Measurements from ENCODE around the gene SLC25A44.
"Not testable (repeated sequence)": the region's sequence is repeated elsewhere in the genome, so short reads cannot be mapped to it uniquely, and the experiment has no call there.

Gene SLC25A44

DNA sequence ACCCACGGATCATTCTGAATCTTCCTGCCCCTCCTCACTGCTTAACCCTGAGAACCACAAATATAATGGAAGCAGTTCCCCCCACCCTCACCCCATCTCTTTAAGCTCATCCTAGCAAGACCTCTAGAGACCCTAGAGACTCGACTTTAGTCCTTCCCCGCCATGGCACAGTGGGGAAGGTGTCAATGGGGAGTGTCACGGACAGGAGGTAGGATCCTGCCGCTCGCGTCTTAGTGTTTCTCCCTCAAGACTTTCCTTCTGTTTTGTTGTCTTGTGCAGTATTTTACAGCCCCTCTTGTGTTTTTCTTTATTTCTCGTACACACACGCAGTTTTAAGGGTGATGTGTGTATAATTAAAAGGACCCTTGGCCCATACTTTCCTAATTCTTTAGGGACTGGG lies 18.2 kb downstream of the SLC25A44 start:
- DNase-seq: no peak

DNA sequence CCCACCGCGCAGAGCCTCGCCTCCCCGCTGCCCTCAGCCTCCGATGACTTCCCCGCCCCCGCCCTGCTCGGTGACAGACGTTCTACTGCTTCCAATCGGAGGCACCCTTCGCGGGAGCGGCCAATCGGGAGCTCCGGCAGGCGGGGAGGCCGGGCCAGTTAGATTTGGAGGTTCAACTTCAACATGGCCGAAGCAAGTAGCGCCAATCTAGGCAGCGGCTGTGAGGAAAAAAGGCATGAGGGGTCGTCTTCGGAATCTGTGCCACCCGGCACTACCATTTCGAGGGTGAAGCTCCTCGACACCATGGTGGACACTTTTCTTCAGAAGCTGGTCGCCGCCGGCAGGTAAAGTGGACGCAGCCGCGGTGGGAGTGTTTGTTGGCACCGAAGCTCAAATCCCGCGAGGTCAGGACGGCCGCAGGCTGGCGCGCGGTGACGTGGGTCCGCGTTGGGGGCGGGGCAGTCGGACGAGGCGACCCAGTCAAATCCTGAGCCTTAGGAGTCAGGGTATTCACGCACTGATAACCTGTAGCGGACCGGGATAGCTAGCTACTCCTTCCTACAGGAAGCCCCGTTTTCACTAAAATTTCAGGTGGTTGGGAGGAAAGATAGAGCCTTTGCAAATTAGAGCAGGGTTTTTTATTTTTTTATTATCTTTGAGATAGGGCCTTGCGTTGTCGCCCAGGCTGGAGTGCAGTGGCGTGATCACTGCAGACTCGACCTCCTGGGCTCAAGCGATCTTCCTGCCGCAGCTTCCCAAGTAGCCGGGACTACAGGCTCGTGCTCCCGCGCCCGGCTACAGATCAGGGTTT lies 19.1 kb downstream of the SLC25A44 start, which contains the start of gene PMF1:
Gene PMF1 (plus strand): TSS at position 175 of the 811 bp plus-strand sequence. CDS start 9 bp downstream, at position 184.
- DNase-seq: peak; percentile 99

- no peak for DNase-seq
Observed at GRCh38 chr1:156213644-156213966, 19.7 kb downstream of the SLC25A44 start.

DNA sequence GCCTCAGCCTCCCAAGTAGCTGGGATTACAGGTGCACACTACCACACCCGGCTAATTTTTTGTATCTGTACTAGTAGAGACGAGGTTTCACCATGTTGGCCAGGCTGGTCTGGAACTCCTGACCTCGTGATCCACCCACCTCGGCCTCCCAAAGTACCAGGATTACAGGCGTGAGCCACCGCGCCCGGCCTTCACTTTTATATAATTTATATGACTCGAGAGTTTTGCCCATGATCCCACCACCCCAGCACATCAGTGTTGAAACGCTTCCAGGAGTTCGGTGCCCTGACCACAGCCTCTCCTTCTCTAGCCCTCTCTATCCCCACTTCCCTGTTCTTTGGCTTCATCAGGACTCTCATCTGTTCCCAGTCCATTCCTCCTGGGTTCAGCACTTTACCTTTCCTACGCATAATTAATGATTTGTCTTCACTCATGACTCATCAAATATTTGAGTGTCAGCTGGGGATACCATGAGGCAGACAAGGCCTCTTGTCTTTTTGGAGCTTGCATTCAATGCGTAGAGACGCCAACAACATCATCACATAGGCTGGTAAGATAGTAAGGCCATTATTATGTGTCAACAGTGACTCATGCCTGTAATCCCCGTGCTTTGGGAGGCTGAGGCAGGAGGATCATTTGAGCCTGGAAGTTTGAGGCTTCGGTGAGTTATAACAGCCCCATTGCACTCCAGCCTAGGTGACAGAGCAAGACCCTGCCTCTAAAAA lies 20.3 kb downstream of the SLC25A44 start:
- DNase-seq: peak; percentile 23

GRCh38 chr1:156216361-156217086 lies 22.6 kb downstream of the SLC25A44 start:
- not testable (repeated sequence) for DNase-seq

- DNase-seq: no peak
Observed at GRCh38 chr1:156217871-156218270, 24.0 kb downstream of the SLC25A44 start.

DNA sequence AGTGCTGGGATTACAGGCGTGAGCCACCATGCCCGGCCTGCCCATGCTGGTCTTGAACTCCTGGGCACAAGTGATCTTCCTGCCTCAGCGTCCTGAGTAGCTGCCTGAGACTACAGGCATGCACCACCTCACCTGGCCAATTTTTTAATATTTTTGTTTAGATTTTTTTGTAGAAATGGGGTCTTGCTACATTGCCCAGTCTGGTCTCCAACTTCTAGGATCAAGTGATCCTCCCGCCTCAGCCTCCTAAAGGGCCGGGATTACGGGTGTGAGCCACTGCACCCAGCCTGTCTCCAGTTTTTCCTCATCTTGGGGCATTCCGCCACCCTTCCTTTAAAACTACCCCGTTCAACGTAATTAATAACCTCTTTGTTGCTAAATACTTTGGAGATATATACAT lies 26.3 kb downstream of the SLC25A44 start:
- DNase-seq: no peak

- DNase-seq: no peak
Observed at GRCh38 chr1:156221986-156222692, 28.2 kb downstream of the SLC25A44 start.

- DNase-seq: no peak
Observed at GRCh38 chr1:156225677-156226014, 31.7 kb downstream of the SLC25A44 start.

GRCh38 chr1:156226116-156226538 lies 32.2 kb downstream of the SLC25A44 start:
- no peak for DNase-seq

- DNase-seq: no peak
Observed at GRCh38 chr1:156226782-156227181, 32.9 kb downstream of the SLC25A44 start.

GRCh38 chr1:156228501-156228900 lies 34.6 kb downstream of the SLC25A44 start:
- DNase-seq: no peak

- no peak for DNase-seq
Observed at GRCh38 chr1:156229809-156230472, 36.0 kb downstream of the SLC25A44 start.

DNA sequence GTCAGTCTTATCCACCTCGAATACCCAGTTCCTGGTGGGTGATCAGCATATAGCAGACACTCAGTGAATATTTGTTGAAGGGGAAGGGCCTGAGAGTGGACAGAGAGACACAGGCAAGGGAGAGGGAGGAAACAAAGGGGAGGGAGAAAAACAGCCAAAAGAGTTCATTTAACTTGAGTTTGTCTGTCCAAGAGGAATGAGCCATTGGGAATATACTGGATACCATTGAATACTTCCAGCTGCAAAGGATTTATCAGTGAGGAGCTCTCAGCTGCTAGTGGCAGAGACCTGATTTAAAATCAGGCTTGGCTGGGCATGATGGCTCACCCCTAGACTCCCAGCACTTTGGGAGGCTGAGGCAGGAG lies 36.6 kb downstream of the SLC25A44 start:
- no peak for DNase-seq

GRCh38 chr1:156232201-156232894 lies 38.4 kb downstream of the SLC25A44 start:
- peak; percentile 36 for DNase-seq

DNA sequence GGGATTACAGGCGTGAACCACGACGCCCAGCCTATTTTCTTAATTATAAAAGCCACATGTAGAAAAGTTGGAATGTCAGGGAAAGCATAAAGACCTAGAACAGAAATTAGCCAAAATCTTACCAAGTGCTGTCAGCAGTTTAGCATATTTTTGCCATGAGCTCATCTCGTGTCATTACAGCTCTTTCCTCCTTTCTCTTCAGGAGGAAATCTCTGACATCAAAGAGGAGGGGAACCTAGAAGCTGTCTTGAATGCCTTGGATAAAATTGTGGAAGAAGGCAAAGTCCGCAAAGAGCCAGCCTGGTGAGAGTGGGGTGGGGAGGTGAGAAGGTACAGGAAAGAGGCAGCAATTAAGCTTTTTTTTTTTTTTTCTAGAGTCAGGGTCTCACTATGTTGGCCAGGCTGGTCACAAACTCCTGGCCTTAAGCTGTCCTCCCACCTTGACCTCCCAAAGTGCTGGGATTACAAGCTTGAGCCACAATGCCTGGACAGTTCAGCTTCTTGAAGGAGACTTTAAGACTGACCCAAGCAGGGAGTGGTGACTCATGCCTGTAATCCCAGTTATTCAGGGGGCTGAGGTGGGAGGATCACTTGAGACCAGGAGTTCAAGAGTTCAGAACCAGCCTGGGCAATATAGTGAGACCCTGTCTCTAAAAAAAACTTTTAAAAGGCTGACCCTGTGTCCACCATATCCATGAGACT lies 39.7 kb downstream of the SLC25A44 start:
- DNase-seq: no peak

DNA sequence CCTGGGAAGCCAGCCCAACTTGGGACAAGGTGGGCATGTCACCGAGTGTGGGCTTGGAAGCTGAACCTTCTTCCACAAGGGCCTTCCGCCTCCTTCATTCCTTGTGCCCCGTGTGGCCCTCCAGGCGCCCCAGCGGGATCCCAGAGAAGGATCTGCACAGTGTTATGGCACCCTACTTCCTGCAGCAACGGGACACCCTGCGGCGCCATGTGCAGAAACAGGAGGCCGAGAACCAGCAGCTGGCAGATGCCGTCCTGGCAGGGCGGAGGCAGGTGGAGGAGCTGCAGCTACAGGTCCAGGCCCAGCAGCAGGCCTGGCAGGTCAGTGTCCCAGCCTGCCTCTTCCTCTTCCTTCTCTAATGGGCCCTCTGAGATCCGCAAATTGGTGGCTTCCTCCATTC lies 42.3 kb downstream of the SLC25A44 start:
- no peak for DNase-seq

DNA sequence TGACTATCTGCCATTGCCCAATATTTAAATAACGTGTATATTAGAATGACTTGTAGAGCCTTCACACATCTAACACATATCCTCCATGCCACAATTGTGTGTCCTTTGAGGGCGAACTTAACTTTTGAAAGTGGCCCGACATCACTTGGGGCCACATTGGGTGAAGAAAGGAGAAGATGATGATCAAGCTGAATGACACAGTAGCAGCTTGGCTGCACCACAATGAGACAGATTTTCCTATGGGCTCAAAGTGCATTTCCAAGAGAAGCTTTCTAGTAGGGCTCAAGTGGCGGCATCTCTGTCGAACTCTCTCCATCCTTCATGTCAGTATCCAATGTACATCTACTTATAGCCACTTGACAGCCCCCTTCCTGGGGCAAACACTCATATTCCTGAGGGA lies 44.3 kb downstream of the SLC25A44 start:
- DNase-seq: no peak

DNA sequence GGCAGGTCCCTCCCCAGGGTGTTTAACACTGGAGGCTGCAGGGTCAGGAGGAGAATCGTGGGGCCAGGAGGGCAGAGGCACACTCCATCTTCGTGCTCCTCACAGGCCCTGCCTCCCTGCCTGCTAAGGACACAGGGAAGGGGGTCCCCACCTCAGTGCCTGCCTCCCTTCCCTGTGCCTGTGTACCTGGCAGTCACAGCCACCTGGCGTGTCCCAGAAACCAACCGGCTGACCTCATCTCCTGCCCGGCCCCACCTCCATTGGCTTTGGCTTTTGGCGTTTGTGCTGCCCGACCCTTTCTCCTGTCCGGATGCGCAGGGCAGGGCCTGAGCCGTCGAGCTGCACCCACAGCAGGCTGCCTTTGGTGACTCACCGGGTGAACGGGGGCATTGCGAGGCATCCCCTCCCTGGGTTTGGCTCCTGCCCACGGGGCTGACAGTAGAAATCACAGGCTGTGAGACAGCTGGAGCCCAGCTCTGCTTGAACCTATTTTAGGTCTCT lies 47.5 kb downstream of the SLC25A44 start:
- no peak for DNase-seq

DNA sequence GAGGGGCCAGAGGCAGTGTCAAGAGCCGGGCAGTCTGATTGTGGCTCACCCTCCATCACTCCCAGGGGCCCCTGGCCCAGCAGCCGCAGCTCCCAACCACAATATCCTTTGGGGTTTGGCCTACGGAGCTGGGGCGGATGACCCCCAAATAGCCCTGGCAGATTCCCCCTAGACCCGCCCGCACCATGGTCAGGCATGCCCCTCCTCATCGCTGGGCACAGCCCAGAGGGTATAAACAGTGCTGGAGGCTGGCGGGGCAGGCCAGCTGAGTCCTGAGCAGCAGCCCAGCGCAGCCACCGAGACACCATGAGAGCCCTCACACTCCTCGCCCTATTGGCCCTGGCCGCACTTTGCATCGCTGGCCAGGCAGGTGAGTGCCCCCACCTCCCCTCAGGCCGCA lies 48.0 kb downstream of the SLC25A44 start, which contains the start of gene BGLAP:
Gene BGLAP (plus strand): TSS at position 259 of the 400 bp plus-strand sequence. CDS start 48 bp downstream, at position 307.
- no peak for DNase-seq

DNA sequence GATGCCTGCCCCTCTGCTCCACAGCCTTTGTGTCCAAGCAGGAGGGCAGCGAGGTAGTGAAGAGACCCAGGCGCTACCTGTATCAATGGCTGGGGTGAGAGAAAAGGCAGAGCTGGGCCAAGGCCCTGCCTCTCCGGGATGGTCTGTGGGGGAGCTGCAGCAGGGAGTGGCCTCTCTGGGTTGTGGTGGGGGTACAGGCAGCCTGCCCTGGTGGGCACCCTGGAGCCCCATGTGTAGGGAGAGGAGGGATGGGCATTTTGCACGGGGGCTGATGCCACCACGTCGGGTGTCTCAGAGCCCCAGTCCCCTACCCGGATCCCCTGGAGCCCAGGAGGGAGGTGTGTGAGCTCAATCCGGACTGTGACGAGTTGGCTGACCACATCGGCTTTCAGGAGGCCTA lies 48.8 kb downstream of the SLC25A44 start:
- DNase-seq: no peak

Measured in NCI-H69 (cell line).